Stimulated activated CD4-positive, alpha-beta T cell treated with anti-CD3 and anti-CD28 coated beads, Interleukin-12 subunit alpha, Interleukin-12 subunit beta, amount 100 ng/mL, for 4 hours (primary cell): ENCODE measurements around the gene ADA.

Source experiments
- DNase-seq: peaks from one replicate; pipeline ENCODE4 v3.0.0-alpha.2; 2020

The ADA gene

DNA sequence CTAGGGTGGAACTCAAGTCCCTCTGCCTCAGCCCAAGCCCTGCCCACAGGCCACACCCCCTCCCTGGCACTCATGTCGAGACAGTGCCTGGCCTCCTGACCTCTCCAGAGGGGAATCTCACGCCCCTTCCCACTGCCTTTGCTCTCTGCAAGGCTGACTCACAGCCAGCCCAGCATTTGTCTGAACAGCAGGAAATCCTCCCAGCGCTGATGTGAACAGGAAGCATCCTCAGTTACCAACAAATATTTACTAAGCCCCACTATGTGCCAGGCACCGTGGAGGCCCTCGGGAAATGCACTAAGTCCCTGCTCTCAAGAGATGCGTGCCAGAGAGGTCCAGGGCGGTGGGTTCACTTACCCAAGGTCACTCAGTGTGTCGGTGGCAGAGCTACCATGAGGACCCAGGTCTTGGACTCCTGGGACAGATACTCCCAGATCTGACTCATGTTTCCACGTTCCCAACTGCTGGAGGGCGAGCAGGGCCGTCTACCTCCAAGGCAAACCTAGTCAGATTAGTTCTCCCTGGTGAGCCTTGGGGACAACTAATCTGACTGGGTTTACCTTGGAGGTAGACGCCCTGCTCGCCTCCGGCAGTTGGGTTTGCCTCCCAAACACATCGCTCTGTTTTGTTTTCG, 7.8 kb downstream of the ADA start:
- no peak for DNase-seq

DNA sequence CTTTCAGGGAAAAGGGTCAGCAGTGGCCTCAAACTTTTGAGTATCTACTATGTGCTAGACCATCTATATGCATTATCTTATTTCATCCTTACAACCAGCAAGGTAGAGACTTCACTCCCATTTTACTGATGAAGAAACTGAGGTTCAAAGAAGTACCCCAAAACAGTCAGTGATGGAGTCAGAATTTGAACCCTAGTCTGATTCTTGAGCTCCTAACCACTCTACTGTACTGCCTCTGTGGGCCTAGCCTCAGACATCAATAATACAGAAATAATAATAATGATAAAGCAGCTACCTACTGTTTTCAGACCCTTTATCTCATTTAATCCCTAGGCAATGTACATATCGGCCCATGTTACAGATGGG, 8.4 kb downstream of the ADA start:
- DNase-seq, result no peak

DNA sequence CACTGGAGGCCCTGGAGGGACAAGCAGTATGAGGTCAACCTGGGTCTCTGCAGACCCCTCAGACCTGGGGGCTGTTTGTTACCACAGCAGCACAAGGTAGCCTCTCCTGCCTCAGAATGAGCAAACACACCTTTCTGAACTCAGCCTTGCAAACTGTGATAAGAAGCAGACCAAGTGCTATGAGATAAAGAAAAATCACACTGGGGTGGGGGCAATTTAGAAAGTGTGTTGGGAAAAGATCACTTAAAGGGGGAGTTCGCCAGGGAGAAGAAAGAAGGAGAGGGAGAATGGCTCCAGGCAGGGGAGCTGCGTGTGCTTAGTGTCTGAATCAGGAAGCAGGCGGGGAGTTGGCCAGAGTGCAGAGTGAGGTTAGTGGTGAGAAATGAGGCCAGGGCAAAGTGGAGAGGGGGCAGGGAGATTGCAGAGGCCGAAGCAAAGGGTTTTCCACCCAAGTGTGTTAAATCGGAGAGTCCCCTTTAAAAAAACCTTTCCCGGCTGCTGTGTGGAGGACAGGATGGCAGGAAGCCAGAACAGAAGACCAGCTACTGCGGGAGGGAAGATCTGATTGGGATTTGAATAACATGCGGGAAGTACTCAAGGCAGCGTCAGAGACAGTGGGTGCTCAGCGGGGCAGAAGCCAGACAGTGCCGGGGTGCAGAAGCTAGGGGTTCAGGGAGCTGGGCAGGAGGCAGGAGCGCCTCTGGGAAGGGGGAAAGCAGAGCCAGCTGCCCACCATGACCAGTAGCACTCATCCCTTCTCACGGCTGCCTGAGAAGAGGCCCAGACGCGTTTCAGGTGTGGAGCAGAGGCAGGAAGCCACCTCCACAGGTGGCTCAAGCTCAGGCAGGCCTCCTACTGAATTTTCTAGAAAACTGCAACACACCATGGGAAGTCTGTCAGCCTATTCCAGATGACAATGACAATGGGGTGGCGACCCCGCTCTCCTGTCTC, 9.0 kb downstream of the ADA start:
- DNase-seq, result no peak

DNA sequence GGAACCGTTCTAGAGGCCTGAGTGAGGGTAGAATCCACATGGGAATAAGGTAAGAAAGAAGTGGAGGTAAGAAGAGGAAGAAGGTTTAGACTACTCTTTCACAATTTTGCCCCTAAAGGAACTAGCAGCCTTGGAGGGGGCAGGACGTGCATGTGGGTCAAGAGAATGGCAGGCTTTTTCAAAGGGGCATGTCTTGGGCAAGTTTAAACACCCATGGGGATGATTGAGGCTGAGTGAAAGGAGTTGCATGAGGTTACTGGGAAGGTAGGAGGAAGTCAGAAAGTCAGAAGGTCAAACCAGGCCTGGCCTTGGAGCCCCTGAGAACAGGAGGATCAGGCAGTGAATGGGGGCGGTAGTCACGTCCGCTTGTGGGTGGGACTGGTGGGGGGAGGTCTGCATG, 10.2 kb downstream of the ADA start:
- DNase-seq, result no peak

DNA sequence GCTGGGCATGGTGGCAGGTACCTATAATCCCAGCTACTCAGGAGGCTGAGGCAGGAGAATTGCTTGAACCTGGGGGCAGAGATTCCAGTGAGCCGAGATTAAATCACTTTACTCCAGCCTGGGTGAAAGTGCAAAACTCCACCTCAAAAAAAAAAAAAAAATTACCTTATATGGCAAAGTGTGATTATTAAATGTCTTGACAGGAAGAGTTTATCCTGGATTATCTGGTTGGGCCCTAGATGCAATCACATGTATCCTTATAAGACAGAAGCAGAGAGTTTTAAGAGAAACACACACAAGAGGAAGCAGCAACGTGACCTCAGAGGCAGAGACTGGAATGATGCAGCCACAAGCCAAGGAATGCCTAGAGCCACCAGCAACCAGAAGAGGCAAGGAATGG, 11.0 kb downstream of the ADA start:
- no peak for DNase-seq

DNA sequence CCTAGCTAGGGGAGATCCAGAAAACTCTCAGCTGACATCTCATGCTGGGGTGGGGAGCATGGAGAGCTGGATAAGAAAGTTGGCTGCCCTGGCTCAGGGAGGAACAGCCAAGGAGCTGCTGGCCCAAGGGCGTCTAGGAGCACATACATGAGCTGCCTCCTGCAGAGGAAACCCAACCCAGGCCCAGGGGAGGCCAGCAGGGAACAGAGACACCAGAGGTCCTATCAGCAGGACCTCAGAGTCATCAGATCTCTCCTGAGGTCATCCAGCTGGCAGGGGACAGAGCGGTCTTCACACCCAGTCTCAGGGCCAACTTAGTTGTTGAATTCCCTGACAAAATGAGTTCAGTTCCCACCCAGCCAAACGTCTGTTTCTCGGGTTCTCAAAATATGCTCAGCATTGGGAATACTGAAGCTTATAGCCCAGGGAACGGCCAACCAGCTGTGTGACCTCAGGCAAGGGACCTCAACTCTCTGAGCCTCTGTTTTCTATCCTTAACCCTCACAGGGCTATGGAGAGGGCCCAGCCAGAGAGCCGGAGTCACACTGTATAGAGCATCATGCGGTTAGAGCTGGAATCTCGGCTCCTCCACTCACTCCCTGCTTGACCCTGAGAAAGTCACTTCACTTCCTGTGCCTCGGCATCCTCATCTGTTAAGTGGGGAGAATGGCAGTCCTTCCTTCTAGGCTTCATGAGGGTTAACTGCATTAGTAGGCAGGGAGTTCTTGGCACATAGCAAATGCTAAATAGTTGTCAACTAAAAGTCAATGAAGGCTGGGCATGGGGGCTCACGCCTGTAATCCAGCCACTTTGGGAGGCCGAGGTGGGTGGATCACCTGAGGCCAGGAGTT, 13.8 kb downstream of the ADA start:
- no peak for DNase-seq

DNA sequence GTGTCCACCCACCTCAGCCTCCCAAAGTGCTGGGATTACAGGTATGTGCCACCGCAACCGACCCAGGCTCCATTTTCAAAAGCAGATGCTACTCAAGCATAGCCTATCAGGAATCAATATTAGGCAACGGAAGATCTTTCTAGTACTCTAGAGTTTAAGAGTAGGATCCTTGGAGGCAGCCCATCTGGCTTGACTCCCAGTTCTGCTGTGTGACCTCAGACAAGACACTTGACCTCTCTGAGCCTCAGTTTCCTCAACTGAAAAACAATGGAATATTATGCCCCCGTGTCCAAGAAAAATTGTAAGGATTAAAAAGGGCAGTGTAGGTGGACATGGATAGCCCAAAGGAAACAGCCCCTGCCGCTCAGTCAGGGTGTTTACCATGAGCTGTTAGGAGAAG, 14.5 kb downstream of the ADA start:
- DNase-seq, result no peak

DNA sequence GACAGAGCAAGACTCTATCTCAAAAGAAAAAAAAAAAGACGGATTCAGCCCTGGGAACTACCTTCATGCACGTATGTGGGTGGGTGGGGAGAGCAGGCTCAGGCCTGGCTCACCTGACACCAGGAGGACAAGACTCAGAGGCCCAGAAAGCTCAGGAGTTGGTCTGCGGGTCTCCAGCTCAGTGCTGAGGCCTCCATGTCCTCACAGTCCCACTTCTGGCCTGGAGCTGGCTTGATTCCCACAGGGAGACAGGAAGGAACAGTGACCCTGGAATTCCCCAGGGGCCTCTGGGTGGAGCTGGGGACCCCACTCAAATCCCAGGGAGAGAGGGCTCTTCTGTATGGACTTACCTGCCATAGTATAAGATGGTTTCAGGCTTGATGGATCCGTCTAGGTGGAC, 15.6 kb downstream of the ADA start:
- DNase-seq, result no peak

DNA sequence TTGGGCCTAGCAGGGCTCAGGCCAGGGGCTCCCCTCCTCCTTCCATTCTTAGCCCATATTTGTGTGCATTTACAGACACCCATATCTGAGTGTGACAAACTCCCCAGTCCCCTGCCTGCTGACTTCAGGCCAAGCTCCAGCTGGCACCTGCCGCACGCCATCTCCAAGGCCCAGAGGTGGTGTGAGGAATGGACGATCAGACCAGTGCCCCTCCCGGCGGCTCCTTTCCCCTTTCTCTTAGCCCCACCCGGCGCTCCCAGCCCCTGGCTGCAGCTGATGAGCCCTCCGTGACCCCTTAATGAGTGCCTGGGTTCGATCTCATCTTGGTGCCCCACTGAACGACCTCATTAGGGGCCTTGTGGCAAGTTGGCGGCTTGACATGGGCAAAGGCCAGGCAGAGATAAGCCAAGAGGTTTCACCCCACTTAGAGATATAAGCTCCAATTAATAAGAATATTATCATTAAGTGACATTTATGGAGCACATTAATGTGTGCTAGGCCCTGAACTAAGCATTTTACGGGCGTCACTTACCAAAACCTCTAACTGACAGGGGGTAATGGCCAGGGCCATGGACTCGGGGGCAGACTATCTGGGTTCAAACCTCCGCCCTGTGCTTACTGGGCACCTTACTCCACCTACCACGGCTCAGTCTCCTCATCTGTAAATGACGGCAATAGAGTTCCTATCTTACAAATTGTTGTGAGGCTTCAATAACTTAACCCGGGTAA, 17.5 kb downstream of the ADA start:
- DNase-seq, result no peak

DNA sequence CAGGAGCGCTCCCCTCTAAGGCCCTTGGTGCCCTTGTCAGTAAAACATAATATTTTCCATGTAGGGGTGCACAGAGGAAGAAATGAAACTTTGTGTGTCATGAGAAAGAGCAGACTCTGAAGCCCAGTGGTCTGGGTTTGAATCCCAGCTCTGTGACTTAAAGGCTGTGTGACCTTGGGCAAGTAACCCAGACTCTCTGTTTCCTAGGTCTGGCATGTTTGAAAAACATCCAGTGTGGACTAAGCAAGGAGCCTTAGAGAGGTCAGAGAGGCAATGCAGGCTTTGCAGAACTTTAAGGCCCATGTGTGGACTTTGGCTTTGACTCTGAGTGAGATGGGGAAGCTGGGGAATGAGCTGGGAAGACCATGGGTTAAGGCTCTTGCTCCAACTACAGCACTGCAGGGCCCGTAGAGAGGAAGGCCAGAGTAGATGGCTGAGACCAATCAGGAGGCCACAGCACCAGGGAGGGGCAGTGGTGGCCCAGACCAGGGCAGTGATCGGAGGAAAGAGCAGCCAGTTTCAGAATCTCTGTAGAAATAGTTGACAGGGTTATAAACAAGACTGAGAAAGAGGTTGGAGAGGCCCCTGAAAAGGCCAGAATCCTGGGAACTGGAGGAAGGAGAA, 18.2 kb downstream of the ADA start:
- DNase-seq, result no peak

DNA sequence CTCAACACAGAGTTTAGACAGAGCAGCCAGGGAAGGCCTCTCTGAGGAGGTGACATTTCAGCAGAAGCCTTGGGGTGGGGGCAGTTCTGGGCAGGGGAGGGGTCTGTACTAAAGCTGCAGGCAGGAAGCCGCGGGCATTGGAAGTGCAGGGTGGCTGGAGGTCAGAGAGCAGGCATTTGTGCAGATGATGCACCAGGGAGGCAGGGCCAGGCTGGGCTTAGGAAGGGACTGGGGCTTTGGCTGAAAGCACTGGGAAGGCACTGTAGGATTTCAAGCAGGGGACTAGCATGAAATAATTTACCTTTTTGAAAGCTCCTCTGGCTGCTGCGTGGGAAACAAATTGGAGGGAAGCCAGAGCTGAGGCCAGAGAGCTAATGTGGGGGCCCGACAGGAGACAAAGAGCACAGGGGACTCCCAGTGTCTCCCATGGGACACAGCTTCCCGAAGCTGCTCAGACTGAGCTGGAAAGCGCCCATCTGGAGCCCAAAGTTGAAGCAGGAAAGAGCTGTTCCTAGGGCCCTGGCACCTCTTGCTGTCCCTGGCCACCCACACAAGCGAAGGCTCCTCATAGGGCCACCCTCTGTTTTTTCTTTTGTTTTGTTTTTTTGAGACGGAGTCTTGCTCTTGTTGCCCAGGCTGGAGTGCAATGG, 19.3 kb downstream of the ADA start:
- DNase-seq, result no peak

DNA sequence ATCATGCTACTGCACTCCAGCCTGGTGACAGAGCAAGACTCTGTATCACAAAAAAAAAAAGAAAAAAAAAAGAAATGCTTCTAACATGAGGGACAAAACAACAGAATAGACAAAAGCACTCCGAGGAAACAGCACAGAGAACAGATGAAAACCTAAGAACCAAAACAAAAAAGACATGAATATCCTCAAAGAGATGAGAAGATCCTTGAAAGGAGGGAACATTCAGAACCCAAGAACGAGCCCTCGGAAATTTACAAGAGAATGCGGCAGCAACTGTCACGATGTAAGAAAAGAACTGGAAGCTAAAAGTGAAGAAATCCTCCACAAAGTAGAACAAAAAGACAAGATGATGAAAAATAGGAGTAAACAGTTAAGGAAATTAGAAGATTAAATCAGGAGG, 21.2 kb downstream of the ADA start:
- DNase-seq, result no peak

DNA sequence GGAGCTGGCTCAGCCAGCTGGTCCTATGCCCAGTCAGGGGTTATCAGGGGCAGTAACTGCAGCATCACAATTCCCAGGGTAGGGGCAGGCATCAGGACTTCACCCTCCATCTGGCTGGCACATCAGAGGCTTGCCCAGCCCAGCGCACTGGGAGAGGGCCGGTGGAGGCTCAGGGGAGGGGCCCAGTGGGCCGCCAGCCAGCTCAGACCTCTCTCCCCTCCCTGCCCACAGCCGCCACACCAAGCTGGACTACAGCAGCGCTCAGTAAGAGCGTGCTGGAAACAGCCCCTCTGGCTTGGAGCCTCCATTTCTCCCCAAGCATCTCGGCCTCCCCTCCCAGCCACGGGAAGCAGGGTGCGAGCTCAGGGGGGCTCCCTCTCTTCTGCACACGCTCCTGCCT, 22.0 kb downstream of the ADA start:
- no peak for DNase-seq

DNA sequence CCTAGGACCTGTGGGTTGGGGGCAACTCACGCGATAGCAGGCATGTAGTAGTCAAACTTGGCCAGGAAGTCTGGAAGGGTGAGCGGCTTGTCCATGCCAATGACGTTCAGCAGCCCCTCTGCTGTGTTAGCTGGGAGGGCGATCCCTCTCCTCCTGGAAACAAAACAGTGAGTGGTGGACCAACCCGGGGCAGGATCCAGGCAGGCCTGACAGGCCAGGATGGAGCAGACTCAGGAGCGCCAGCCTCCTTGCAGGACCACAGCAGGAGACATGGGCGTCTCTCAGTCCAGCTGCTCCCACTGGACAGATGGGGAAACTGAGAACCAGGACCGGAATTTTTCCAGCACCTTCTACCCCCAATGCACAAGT, 22.5 kb downstream of the ADA start:
- no peak for DNase-seq

DNA sequence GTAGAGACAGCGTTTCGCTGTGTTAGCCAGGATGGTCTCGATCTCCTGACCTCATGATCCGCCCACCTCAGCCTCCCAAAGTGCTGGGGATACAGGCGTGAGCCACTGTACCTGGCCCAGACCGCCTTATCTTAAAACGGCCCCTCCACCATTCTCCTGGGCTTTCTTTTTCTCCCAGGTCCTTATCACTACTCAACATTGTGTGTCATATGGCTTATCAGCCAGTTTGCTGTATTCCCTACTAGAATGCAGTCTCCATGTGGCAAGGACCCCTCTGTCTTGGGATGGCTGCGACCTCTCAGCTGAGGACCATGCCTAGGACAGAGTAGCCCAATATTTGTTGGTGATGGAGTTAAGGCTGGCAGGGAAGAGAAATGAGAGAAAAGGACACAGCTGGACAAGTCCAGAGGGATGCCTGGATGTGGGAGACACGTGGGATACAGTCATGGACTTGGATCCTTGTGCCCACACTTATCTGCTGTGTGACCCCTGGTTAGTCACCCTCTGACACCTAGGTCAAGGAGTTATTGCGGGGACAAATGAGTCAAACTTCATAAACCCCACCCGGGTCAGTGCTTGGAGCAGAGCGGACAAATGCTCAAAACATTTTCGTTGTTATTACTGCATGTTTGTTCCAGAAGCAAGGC, 24.0 kb downstream of the ADA start:
- no peak for DNase-seq

DNA sequence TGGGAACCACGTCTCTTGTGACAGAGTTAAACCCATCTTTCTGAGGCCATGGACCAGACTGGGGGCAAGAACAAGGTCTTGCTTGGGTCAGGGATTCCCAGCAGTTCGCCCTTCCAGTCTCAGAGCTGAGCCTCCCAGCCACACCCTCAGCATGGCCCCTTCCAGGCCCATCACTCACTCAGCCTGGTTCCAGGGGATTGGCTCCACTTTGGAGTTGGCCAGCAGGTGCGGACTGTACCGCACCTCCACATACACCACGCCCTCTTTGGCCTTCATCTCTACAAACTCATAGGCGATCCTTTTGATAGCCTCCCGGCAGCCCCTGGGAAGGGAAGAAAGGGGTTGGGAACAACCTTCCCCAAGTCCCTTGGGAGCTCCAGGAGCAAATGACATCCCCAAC, 25.2 kb downstream of the ADA start:
- no peak for DNase-seq

DNA sequence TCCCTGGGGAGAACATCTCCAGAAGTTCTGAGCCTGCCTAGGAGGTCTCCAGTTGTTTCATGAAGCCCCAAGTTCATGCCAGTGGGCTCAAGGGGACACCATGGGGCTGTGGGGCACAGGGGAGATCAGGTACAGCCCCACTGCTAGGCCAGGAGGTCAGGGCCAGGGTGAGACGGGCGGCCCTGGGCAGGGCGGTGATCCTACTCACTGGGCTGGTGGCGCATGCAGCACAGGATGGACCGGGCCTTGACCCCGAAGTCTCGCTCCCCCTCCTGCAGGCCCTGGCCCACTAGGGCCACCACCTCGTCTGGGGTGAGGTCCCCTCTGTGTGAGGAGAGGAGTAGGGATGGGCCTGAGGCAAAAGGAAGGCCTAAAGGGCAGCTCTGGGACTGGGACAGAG, 26.1 kb downstream of the ADA start:
- DNase-seq, result no peak

DNA sequence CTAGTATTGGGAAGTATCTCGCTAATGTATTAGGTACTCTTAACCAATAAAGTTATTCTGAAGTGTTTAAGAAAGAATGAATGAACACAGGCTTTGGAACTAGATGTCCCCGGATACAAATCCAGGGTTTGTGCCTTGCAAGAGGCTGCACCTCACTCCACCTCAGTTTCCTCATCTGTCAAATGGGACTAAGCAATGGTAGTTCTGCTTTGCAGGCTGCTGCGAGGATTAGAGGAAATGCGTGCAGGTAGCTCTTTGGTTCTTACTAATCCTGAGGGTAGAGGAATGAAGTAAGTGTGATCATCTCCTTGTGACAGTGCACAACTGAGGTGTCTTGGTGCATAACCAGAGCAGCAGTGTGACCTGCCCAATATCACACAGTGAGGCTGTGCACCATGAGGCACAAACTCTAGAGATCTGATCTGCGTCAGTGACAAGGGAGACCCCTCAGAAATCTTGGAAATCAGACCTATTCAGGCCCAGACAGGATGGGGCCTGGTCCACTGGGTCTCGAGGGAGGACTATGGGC, 26.7 kb downstream of the ADA start:
- DNase-seq, result no peak

DNA sequence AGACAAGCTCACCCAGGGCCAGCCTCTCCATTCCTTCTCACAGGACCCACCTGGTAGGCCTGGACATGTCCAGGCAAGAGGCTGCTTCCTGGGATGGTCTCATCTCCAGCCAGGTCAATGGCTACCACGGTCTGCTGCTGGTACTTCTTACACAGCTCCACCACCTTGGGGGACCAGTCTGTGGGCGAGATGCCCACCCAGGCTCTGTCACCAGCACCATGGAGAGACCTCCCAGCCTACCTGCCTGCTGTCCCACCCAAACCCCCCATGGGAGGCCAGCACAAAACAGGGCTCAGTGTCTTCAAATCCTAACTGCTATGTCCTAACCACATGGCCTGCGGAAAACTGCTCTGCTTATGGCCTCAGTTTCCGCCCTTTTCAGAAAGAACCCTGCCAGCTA, 27.3 kb downstream of the ADA start:
- DNase-seq, result no peak

DNA sequence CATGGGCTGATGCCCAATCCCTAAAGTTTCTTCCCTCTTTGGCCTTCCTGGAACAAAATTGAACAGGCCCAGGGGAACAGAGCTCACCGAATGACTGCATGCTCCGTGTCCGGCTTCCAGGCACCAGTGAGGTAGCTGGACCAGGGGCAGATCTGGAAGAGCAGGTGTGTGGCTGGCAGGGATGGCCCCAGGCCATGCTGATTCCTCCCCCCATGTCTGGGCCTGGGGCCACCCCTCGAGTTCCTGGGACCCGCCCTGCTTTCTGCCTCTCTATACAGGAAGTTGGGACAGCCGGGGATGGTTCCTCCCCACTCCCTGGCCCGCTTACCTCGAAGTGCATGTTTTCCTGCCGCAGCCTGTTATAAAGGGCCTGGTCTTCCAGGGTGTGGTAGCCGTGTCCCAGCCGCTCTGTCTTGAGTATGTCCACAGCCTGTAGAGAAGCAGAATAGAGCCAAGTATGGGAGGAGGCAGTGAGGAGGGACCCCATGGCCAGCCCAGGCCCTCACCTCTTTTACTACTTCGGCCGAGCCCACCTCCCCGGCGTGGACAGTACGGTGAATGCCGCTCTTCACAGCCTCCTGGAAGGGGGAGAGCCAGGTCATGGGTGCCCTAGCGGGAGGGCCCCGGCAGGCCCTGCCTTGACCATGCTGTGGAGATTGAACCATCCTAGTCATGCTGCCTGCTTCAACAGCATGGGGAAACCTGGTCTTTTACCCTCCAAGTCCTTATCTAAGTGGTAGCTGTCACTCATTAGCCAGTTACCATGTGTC, 28.8 kb downstream of the ADA start:
- no peak for DNase-seq
